ENCODE measurements around the gene CFAP221. TPM values are rescaled to one million over a fixed set of nuclear protein-coding genes. Genes with fewer than 3 reads are reported as not detected.

CFAP221 gene
- total RNA-seq, 1 donor from 2014 or later = 26.3 TPM

DNA sequence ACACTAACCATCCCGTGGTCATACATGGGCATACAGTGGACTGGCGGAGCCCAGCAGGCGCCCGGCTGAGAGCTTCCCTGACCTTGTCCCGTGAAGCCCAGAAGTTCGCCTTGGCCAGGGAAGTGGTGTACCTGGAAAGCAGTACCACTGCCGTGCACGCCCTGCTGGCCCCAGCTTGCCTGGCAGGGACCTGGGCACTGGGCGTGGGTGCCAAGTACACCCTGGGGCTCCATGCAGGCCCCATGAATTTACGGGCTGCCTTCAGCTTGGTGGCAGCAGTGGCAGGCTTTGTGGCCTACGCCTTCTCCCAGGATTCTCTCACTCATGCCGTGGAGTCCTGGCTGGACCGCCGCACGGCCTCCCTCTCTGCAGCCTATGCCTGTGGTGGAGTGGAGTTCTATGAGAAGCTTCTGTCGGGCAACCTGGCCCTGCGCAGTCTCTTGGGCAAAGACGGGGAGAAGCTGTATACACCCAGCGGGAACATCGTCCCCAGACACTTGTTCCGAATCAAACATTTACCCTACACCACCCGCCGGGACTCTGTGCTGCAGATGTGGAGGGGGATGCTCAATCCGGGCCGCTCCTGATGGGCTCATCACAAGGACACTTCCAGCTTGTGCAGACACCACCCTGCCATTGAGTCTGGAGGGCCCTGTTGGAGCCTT lies 137.1 kb downstream of the CFAP221 start:
- no peak for ATAC-seq
- H3K4me3 ChIP-seq = no peak overlapping the region
- no peaks in the 10 kb centered on the region for H3K9me3 ChIP-seq
- no peaks in the 10 kb centered on the region for H3K27me3 ChIP-seq
- H3K36me3 ChIP-seq = no peaks in the 10 kb centered on the region
- no peak for DNase-seq
- peaks cover 9% of the 10 kb centered on the region for H3K4me1 ChIP-seq
- TF ChIP-seq, protein P1, sequence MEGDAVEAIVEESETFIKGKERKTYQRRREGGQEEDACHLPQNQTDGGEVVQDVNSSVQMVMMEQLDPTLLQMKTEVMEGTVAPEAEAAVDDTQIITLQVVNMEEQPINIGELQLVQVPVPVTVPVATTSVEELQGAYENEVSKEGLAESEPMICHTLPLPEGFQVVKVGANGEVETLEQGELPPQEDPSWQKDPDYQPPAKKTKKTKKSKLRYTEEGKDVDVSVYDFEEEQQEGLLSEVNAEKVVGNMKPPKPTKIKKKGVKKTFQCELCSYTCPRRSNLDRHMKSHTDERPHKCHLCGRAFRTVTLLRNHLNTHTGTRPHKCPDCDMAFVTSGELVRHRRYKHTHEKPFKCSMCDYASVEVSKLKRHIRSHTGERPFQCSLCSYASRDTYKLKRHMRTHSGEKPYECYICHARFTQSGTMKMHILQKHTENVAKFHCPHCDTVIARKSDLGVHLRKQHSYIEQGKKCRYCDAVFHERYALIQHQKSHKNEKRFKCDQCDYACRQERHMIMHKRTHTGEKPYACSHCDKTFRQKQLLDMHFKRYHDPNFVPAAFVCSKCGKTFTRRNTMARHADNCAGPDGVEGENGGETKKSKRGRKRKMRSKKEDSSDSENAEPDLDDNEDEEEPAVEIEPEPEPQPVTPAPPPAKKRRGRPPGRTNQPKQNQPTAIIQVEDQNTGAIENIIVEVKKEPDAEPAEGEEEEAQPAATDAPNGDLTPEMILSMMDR (IDR thresholded peaks at IDR 0.05) = no peak
- intact Hi-C loops (cut with DNase I) = no loop called here
- H3K27ac ChIP-seq = no peak overlapping the region

DNA sequence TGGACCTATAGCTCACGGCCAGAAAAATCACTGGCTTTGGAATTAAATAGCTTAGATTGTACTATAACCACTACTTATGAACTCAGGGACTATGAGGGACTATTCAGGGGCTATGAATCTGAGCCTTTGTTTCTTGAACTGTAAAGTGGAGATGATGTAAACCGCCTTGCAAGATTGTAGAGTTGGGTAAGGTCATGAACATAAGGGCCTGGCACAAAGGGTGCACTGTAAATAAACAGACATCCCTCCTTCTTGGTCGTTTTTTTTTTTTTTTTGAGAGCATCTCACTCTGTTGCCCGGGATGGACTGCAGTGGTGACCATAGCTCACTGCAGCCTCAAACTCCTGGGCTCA lies 137.6 kb downstream of the CFAP221 start:
- ATAC-seq = no peak
- H3K4me3 ChIP-seq = no peak overlapping the region
- no peak overlapping the region for H3K27ac ChIP-seq

DNA sequence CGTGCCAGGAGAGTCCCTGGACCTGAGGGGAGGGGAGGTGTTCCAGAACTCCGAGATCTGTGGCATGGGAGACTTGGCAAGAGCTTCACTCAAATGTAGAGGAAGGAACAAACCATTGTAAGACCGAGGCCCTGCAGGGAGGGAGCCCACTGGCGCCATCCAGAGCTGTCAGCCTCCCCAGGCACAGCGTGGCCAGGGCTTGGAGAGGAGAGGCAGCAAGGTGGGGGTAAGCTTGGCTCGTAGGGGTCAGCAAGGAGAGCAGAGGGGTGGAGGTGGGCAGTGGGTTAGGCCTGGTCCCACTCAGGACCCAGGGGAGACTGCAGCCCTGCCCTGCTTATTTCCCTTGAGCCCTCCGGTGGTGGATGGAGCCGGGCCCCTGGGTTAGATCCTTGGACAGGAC lies 138.3 kb downstream of the CFAP221 start:
- no peaks in the 10 kb centered on the region for H3K9me3 ChIP-seq
- H3K36me3 ChIP-seq = no peaks in the 10 kb centered on the region
- H3K27ac ChIP-seq = no peak overlapping the region
- H3K4me1 ChIP-seq = peaks cover 9% of the 10 kb centered on the region
- ATAC-seq = no peak
- no peak overlapping the region for H3K4me3 ChIP-seq
- H3K27me3 ChIP-seq = no peaks in the 10 kb centered on the region
- intact Hi-C loops (cut with DNase I) = no loop called here
- TF ChIP-seq, protein P1 (IDR thresholded peaks at IDR 0.05) = no peak
- no peak for DNase-seq

More for the DNA sequence above, 137.6 kb downstream of the CFAP221 start:
- intact Hi-C loops (cut with DNase I) = no loop called here
- Histone ChIP-seq H3K9me3 (no peaks in the 10 kb centered on the region), H3K4me1 (peaks cover 9% of the 10 kb centered on the region), H3K36me3 (no peaks in the 10 kb centered on the region), H3K27me3 (no peaks in the 10 kb centered on the region)
- TF ChIP-seq, protein P1 (IDR thresholded peaks at IDR 0.05) = no peak
- DNase-seq = no peak

DNA sequence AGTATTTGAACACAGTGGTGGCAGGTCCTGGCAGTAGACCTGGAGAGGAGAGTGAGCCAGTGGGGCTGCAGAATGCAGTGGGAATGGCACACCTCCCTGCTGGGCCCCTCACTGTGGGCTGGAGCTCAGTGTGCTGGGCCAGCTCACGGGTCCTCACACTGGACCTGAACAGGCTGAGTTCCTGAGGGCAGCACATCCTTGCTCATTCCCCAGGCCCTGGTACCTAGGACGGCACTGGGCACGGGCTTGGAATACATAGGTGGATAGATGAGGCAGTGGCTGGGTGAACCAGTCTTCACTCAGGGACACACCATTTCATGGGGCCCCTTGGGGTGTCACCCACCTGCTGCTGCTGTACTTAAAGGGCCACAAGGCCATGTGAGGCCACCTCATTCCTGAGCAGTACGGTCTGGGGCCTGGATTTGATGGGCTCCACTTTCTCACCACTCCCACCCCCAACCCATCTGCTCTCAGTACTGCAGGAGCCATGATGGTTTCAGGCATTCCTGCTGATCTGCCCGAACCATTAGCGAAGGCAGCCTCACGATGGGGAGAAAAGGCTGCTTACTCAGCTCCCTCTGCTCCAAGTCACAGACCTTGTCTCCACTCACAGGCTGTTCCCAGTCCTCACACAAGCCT lies 138.9 kb downstream of the CFAP221 start:
- DNase-seq (no peak), ATAC-seq (no peak)
- no peaks in the 10 kb centered on the region for H3K36me3 ChIP-seq
- TF ChIP-seq, protein P1 (IDR thresholded peaks at IDR 0.05) = no peak
- H3K4me3 ChIP-seq = no peak overlapping the region
- peaks cover 9% of the 10 kb centered on the region for H3K4me1 ChIP-seq
- no peak overlapping the region for H3K27ac ChIP-seq
- intact Hi-C loops (cut with DNase I) = no loop called here
- no peaks in the 10 kb centered on the region for H3K9me3 ChIP-seq
- no peaks in the 10 kb centered on the region for H3K27me3 ChIP-seq

DNA sequence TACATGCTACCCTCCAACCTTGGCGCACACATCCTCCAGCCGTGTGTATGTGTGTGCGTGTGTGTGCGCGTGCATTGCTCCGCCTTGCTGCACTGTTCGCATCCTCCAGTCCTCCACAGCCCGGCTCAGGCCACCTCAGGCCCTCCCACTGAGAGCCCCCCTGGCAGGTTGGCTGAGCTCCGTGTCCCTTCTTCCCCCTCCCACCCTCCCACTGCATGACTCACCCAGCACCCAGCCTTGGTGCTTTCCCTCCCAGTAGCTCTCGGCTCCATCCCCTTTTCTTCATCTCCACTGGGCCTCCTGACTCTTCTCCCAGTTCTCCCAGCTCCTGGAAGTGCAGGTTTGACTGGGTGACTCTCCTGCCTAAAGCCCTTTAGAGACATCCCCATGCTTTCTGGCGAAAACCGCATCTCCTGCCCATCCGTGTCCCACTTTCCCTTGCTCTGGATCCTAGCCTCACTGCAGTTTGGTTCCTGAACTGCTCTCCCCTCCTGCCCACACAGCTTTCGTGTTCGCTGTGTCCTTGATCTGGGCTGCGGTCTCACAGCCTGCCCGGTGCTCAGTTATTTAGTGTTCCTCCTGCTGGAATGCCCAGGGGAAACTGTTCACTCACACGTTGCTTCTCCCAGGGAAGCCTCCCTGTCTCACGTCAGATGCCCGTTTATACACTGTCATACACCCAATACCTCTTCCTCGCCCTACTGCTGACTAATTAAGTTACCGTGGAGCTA lies 139.6 kb downstream of the CFAP221 start:
- peaks cover 9% of the 10 kb centered on the region for H3K4me1 ChIP-seq
- TF ChIP-seq, protein P1 (IDR thresholded peaks at IDR 0.05) = no peak
- no peak for ATAC-seq
- H3K27ac ChIP-seq = no peak overlapping the region
- H3K36me3 ChIP-seq = no peaks in the 10 kb centered on the region
- DNase-seq = no peak
- intact Hi-C loops (cut with DNase I) = no loop called here
- no peaks in the 10 kb centered on the region for H3K9me3 ChIP-seq
- no peak overlapping the region for H3K4me3 ChIP-seq
- H3K27me3 ChIP-seq = no peaks in the 10 kb centered on the region

Data from upper lobe of right lung (tissue), 1 donor.